SKM-1 (cell line): ENCODE measurements around the gene SHISA7.

ENCODE experiments used
- DNase-seq: peaks from one replicate; lab custom pipeline; 2025; ENCODE audit not compliant: unreplicated experiment; lab: John Stamatoyannopoulos, UW

Gene SHISA7

GRCh38 chr19:55391191-55391670, 51.9 kb downstream of the SHISA7 start:
- no peak for DNase-seq

GRCh38 chr19:55390461-55390880, 52.6 kb downstream of the SHISA7 start:
- no peak for DNase-seq

- no peak for DNase-seq
Measured at GRCh38 chr19:55389386-55390317, 53.4 kb downstream of the SHISA7 start.

GRCh38 chr19:55387736-55388497, 55.2 kb downstream of the SHISA7 start:
- DNase-seq: no peak

- DNase-seq: no peak
Measured at GRCh38 chr19:55386493-55386971, 56.6 kb downstream of the SHISA7 start.

- peak; percentile 85 for DNase-seq
Measured at GRCh38 chr19:55385724-55386492, 57.2 kb downstream of the SHISA7 start, which contains the start of gene RPL28. Gene RPL28, plus strand, starts transcription at chr19:55385932. Its CDS starts 426 bp downstream, at chr19:55386358.

- DNase-seq: peak; percentile 39
Measured at GRCh38 chr19:55384920-55385723, 58.0 kb downstream of the SHISA7 start.

GRCh38 chr19:55384131-55384919, 58.8 kb downstream of the SHISA7 start, which contains the start of gene TMEM238:
Gene TMEM238, minus strand, starts transcription at chr19:55384292. Its CDS starts 33 bp downstream, at chr19:55384259.
- DNase-seq: no peak

GRCh38 chr19:55383279-55384130, 59.6 kb downstream of the SHISA7 start:
- no peak for DNase-seq

- no peak for DNase-seq
Measured at GRCh38 chr19:55382522-55383054, 60.5 kb downstream of the SHISA7 start.

GRCh38 chr19:55382013-55382412, 61.1 kb downstream of the SHISA7 start:
- no peak for DNase-seq

GRCh38 chr19:55379174-55379573, 63.9 kb downstream of the SHISA7 start:
- DNase-seq: no peak
